ENCODE results near the gene EXOC4. TPM values are rescaled to one million over a fixed set of nuclear protein-coding genes. Genes with fewer than 3 reads are reported as not detected.

Gene EXOC4
- total and polyA plus RNA-seq, 2 of the 8 experiments (the other 6 are each of a cell fraction or from before 2014, with no cell fraction given) = 27.0 to 67.3 TPM

GRCh38 chr7:133583545-133584171, 330.8 kb downstream of the EXOC4 start (continued):
- no peak for TF ChIP-seq JUND (IDR thresholded peaks at IDR 0.05; ENCODE audit: low read length)
- no peak for TF ChIP-seq BRCA1 (IDR thresholded peaks at IDR 0.05; ENCODE audit: low read depth, low read length)
- TF ChIP-seq ATF3 (IDR thresholded peaks at IDR 0.05; ENCODE audit: insufficient read depth, low read depth, low read length) = no peak
- no peak for TF ChIP-seq TAF1 (IDR thresholded peaks at IDR 0.05; ENCODE audit: low read depth, low read length)
- TF ChIP-seq SRF (IDR thresholded peaks at IDR 0.05; ENCODE audit: low read depth, low read length) = no peak
- no peak for TF ChIP-seq MAFK (IDR thresholded peaks at IDR 0.05; ENCODE audit: low read depth, low read length)
